Stimulated activated CD8-positive, alpha-beta memory T cell treated with anti-CD3 and anti-CD28 coated beads, Interleukin-7, amount 100 ng/mL, for 24 hours (primary cell): ENCODE results near the gene OR2D3.
"Not testable (repeated sequence)": the region's sequence is repeated elsewhere in the genome, so short reads cannot be mapped to it uniquely, and the experiment has no call there.

ENCODE experiments used
- DNase-seq: peaks from one replicate; pipeline ENCODE4 v3.0.0-alpha.2; 2020; ENCODE audit warnings: low read depth

Gene OR2D3

DNA sequence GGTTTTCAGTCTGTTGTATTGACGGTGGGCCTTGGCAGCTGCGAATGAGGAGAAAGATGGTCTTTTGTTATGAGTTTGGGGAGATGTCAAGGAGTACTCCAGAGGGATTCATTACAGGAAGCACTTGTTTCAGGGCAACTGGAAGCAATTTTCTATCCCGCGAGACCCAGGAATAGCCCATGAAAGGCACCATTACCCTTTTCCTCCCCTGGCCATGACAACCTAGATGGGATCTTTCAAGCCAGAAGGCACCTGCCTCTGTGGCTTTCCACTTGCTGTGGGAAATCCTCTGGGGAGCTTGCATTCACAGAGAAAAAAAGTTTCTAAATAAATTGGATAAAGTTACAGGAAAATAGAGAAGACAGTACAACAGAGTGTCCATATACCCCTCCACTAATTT is 8.1 kb downstream of the OR2D3 start:
- no peak for DNase-seq

DNA sequence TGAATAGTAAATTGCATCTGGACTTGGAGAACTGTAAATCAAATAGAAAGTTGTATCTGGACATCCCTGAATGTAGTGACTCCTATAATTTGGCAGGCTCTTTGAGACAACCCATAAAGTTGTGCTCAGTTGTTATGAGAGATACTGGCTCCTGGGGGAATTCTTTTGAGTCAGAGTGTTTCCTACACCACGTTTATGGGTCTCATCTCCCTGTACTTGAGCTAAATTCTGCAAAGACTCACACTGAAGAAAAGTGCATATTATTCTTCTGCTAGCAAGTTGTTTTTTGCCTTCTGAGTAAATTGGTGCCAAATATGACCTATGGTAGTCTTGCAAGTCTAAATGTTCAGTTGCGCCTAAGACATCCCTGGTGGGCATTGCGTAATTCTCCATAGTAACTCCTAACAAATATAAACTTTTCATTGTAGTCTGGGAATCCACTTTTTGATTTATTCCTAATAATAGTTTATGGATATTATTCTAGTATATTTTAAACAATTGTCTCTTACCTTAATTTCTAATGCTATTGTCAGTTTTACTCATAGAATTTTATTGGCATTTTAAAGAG is 10.4 kb downstream of the OR2D3 start:
- DNase-seq, result no peak

DNA sequence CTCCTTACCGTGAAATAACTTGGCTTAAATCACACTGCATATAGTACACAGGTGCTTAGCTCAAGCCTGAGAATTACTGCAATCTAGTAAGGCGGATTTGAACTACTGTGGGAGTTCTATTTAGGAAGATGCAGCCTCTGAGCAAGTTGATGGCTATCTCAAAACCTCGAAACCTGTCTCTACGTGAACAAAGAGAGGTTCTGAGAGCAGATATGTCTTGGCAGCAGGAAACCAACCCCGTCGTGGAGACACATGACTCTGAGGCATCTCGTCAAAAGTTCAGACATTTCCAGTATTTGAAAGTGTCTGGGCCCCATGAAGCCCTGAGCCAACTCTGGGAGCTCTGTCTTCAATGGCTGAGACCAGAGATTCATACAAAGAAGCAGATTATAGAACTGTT is 11.3 kb downstream of the OR2D3 start:
- DNase-seq, result no peak

DNA sequence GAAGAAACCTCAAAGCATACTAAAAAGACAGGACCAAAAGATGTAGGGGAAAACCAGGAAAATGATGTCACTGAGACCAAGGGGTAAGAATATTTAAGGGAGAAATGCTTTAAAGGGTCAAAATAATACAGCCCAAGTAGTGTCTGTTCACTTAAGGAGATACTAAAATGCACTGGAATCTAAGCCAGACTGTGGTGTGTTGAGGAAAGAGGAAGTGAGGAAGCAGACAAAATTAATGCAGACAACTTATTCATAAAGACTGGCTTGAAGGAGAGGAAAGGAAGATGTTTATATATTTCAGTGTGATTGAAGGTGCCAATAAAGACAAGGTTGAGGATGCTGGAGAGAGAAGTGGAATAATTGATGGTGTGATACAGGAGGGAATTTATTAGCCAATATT is 21.2 kb downstream of the OR2D3 start:
- DNase-seq, result no peak

DNA sequence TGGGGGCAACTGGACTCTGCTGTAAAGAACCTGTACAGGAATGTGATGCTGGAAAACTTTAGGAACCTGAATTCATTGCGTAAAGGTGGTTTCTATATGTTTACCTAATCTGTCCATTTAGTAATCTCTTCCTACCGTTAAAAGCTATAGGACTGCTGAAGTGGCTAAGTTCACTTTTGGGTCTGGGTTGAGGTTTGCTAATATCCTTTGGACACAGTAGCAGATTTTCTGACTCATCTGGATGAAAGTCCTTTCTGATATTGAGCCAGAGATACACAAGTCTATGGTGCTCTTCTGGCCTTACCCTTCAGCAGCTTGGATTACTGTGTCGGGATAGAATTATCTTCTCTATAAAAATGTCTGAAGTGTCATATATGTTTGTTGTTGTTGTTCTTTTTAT is 22.3 kb downstream of the OR2D3 start:
- DNase-seq, result no peak

DNA sequence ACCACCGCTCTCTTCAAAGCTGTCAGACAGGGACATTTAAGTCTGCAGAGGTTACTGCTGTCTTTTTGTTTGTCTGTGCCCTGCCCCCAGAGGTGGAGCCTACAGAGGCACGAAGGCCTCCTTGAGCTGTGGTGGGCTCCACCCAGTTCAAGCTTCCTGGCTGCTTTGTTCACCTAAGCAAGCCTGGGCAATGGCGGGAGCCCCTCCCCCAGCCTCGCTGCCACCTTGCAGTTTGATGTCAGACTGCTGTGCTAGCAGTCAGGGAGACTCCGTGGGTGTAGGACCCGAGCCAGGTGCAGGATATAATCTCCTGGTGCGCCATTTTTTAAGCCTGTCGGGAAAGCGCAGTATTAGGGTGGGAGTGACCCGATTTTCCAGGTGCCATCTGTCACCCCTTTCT is 33.4 kb downstream of the OR2D3 start:
- DNase-seq, result not testable (repeated sequence)

DNA sequence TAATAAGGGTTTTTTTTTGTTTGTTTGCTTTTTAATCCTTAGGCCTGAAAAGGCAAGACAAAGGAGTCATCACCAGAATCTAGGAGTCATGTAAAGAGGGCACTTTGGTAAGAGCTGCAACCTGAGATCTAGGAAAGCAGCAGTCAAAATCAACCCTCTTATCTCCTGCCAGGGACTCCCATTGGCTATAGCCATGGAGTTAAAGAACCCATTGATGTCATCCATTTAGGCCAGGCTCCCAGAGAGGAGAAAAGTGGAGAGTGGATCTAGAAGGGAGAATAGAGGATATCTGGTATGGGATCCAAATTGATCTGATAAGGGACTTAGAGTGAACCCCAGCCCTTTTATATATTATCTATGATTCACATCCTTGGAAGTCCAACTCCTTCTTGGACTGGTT is 41.3 kb downstream of the OR2D3 start:
- no peak for DNase-seq

DNA sequence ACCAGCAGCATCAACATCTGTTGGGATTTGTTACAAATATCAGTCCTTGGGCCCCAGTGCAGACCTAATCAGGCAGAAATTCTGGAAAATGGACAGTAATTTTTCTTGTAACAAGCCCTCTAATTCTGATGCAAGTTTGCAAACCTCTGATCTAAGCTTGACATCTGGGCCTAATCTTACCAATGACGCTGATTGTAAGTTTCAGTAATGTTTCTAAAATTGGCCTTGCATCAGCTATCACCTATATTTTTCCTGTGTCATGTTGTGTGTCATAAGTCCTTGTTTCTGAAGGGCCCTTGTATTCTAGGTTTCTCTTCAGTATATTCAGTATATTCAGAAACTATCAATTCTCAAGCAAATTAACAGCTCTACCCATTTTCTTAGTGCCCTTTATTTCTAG is 41.9 kb downstream of the OR2D3 start:
- DNase-seq, result no peak

DNA sequence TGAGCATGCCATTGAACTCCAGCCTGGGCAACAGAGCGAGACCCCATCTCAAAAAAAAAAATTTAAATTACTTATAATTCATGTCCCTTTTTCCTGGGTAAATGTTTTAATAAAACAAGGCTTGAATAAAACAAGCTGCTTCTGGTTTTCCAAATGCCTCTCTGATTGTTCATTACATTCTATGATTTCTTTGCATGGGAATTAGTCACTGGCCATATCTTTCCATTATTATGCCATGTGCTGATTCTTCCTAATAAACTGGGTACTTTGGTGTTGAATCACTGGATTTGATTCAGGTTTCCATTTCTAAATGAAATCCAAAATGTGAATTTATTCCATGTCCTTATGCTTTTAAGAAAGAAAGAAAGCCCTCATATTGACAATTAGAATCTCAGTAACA is 48.0 kb downstream of the OR2D3 start:
- no peak for DNase-seq

DNA sequence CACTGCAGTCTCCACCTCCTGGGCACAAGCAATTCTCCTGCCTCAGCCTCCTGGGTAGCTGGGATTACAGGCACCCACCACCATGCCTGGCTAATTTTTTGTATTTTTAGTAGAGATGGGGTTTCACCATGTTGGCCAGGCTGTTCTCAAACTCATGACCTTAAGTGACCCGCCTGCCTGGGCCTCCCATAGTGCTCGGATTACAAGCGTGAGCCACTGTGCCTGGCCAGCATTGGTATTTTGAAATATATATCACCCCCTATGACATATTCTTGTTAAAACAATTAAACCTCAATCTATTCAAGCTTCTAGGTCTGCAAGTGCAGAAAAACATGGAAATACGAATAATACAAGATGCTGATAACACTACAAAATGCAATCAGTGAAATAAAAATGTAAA is 49.1 kb downstream of the OR2D3 start:
- DNase-seq, result not testable (repeated sequence)
